Measurements from ENCODE around the gene SCCPDH.

The SCCPDH gene

GRCh38 chr1:246784621-246785493, 60.6 kb downstream of the SCCPDH start:
- H3K4me2 ChIP-seq (ENCODE audit: low read length) = 0 out of 2 replicates have a peak overlapping the region, but pooled peaks have one; percentile 8
- no peaks in the 10 kb centered on the region for H3K9me3 ChIP-seq (ENCODE audit: insufficient read depth, low read length)
- no peaks in the 10 kb centered on the region for H3K36me3 ChIP-seq (replicated peaks; ENCODE audit: low read depth, low read length)
- no peaks in the 10 kb centered on the region for H4K20me1 ChIP-seq (ENCODE audit: insufficient read depth, low read length)
- no peak overlapping the region for H2AFZ ChIP-seq (ENCODE audit: low read depth, low read length)
- no peak overlapping the region for H3K9ac ChIP-seq (ENCODE audit: low read length)
- H3K27me3 ChIP-seq (ENCODE audit: low read depth, low read length) = no peaks in the 10 kb centered on the region
- H3K4me3 ChIP-seq (ENCODE audit: low read length) = no peak overlapping the region
- no peaks in the 10 kb centered on the region for H3K4me1 ChIP-seq (ENCODE audit: low read length)
- TF ChIP-seq, protein P1, sequence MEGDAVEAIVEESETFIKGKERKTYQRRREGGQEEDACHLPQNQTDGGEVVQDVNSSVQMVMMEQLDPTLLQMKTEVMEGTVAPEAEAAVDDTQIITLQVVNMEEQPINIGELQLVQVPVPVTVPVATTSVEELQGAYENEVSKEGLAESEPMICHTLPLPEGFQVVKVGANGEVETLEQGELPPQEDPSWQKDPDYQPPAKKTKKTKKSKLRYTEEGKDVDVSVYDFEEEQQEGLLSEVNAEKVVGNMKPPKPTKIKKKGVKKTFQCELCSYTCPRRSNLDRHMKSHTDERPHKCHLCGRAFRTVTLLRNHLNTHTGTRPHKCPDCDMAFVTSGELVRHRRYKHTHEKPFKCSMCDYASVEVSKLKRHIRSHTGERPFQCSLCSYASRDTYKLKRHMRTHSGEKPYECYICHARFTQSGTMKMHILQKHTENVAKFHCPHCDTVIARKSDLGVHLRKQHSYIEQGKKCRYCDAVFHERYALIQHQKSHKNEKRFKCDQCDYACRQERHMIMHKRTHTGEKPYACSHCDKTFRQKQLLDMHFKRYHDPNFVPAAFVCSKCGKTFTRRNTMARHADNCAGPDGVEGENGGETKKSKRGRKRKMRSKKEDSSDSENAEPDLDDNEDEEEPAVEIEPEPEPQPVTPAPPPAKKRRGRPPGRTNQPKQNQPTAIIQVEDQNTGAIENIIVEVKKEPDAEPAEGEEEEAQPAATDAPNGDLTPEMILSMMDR (IDR thresholded peaks at IDR 0.05; ENCODE audit: low read depth, low read length) = no peak
- no peak for TF ChIP-seq EZH2phosphoT487 (IDR thresholded peaks at IDR 0.05; ENCODE audit: low read depth)
- no peaks in the 10 kb centered on the region for H3K79me2 ChIP-seq (ENCODE audit: low read length)
- no peak overlapping the region for H3K27ac ChIP-seq (ENCODE audit: low read length)

DNA sequence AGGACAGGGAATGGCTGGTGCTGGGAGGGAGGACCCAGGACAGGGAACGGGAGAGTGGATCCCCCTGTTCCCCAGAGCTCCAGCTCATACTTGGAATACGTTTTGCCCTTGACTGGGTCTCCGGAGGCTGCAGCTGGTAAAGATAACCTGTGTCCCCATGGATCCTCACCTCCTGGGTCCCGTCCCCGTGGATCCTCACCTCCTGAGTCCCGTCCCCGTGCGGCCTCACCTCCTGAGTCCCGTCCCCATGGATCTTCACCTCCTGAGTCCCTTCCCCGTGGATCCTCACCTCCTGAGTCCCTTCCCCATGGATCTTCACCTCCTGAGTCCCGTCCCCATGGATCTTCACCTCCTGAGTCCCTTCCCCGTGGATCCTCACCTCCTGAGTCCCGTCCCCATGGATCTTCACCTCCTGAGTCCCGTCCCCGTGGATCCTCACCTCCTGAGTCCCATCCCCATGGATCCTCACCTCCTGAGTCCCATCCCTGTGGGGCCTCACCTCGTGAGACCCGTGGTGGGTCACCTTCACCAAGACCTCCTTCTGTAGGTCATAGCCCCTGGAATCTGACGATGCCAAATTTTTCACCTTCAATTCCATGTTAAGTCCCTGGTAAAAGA, 61.4 kb downstream of the SCCPDH start:
- TF ChIP-seq, protein P1 (IDR thresholded peaks at IDR 0.05; ENCODE audit: low read depth, low read length) = no peak
- no peak for TF ChIP-seq EZH2phosphoT487 (IDR thresholded peaks at IDR 0.05; ENCODE audit: low read depth)
- H3K36me3 ChIP-seq (replicated peaks; ENCODE audit: low read depth, low read length) = no peaks in the 10 kb centered on the region
- no peaks in the 10 kb centered on the region for H3K9me3 ChIP-seq (ENCODE audit: insufficient read depth, low read length)
- no peak overlapping the region for H3K4me3 ChIP-seq (ENCODE audit: low read length)
- H3K27ac ChIP-seq (ENCODE audit: low read length) = no peak overlapping the region
- H3K4me1 ChIP-seq (ENCODE audit: low read length) = no peaks in the 10 kb centered on the region
- no peak overlapping the region for H3K9ac ChIP-seq (ENCODE audit: low read length)
- H3K27me3 ChIP-seq (ENCODE audit: low read depth, low read length) = no peaks in the 10 kb centered on the region
- H4K20me1 ChIP-seq (ENCODE audit: insufficient read depth, low read length) = no peaks in the 10 kb centered on the region
- H3K79me2 ChIP-seq (ENCODE audit: low read length) = no peaks in the 10 kb centered on the region
- H3K4me2 ChIP-seq (ENCODE audit: low read length) = no peak overlapping the region
- no peak overlapping the region for H2AFZ ChIP-seq (ENCODE audit: low read depth, low read length)

DNA sequence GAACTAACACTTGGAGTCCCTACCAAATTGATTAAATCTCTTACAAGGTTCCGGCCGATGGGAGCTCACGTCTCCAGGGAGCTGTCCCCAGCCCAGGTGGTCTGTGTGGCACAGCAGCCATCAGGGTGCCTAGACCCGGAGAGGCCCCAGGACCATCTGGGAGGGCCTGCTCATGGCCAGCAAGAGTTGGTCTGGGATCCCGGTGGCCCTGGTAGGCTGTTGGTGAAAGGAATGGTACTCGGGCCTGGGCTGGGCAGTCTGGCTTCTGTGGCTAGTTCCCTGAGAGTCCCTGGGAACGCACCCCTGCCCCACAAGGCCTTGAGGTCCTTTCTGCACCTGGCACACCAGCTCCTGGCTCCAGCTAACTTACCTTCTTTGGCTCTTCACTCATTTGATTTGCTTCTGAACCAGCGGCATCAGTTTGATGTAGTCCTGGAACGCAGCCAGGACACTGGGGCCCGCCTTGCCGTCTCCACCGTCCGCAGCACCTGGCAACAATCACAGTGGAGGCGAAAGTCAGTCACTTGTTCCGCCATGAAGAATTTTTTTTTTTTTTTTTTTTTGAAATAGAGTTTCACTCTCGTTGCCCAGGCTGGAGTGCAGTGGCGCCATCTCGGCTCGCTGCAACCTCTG, 62.5 kb downstream of the SCCPDH start:
- no peaks in the 10 kb centered on the region for H3K79me2 ChIP-seq (ENCODE audit: low read length)
- no peaks in the 10 kb centered on the region for H3K9me3 ChIP-seq (ENCODE audit: insufficient read depth, low read length)
- no peak for TF ChIP-seq EZH2phosphoT487 (IDR thresholded peaks at IDR 0.05; ENCODE audit: low read depth)
- no peaks in the 10 kb centered on the region for H3K36me3 ChIP-seq (replicated peaks; ENCODE audit: low read depth, low read length)
- no peaks in the 10 kb centered on the region for H4K20me1 ChIP-seq (ENCODE audit: insufficient read depth, low read length)
- no peak overlapping the region for H3K4me2 ChIP-seq (ENCODE audit: low read length)
- no peak overlapping the region for H2AFZ ChIP-seq (ENCODE audit: low read depth, low read length)
- no peaks in the 10 kb centered on the region for H3K27me3 ChIP-seq (ENCODE audit: low read depth, low read length)
- H3K4me3 ChIP-seq (ENCODE audit: low read length) = no peak overlapping the region
- H3K27ac ChIP-seq (ENCODE audit: low read length) = no peak overlapping the region
- H3K4me1 ChIP-seq (ENCODE audit: low read length) = no peaks in the 10 kb centered on the region
- no peak overlapping the region for H3K9ac ChIP-seq (ENCODE audit: low read length)

GRCh38 chr1:246787781-246788513, 63.7 kb downstream of the SCCPDH start:
- H3K4me2 ChIP-seq (ENCODE audit: low read length) = no peak overlapping the region
- no peak for TF ChIP-seq EZH2phosphoT487 (IDR thresholded peaks at IDR 0.05; ENCODE audit: low read depth)
- TF ChIP-seq, protein P1 (IDR thresholded peaks at IDR 0.05; ENCODE audit: low read depth, low read length) = no peak
- no peaks in the 10 kb centered on the region for H3K9me3 ChIP-seq (ENCODE audit: insufficient read depth, low read length)
- H3K36me3 ChIP-seq (replicated peaks; ENCODE audit: low read depth, low read length) = no peaks in the 10 kb centered on the region
- H3K4me3 ChIP-seq (ENCODE audit: low read length) = no peak overlapping the region
- H2AFZ ChIP-seq (ENCODE audit: low read depth, low read length) = no peak overlapping the region
- no peaks in the 10 kb centered on the region for H3K4me1 ChIP-seq (ENCODE audit: low read length)
- no peak overlapping the region for H3K27ac ChIP-seq (ENCODE audit: low read length)
- no peaks in the 10 kb centered on the region for H3K27me3 ChIP-seq (ENCODE audit: low read depth, low read length)
- no peaks in the 10 kb centered on the region for H4K20me1 ChIP-seq (ENCODE audit: insufficient read depth, low read length)
- H3K79me2 ChIP-seq (ENCODE audit: low read length) = no peaks in the 10 kb centered on the region
- no peak overlapping the region for H3K9ac ChIP-seq (ENCODE audit: low read length)
